Measurements from ENCODE around the gene ZNF318.
"Not testable (repeated sequence)": the region's sequence is repeated elsewhere in the genome, so short reads cannot be mapped to it uniquely, and the experiment has no call there.

Gene ZNF318

GRCh38 chr6:43347021-43347420 is 22.4 kb downstream of the ZNF318 start:
- TF ChIP-seq CTCF (IDR thresholded peaks at IDR 0.05; ENCODE audit: low read depth, low read length): no peak
- no peak for DNase-seq
- Histone ChIP-seq H3K4me1 (no peaks in the 10 kb centered on the region), H3K36me3 (peaks cover 53% of the 10 kb centered on the region), H3K4me3 (ENCODE audit: low read depth, low read length) (no peak overlapping the region), H3K9me3 (no peaks in the 10 kb centered on the region), H3K27me3 (no peaks in the 10 kb centered on the region)

- peaks cover 57% of the 10 kb centered on the region for H3K36me3 ChIP-seq
- DNase-seq, H3K27me3 ChIP-seq: not testable (repeated sequence)
Measured at GRCh38 chr6:43346243-43346642, 23.2 kb downstream of the ZNF318 start.

GRCh38 chr6:43339168-43339567 is 30.3 kb downstream of the ZNF318 start:
- Histone ChIP-seq H3K4me3 (ENCODE audit: low read depth, low read length) (no peak overlapping the region), H3K27me3 (no peaks in the 10 kb centered on the region), H3K36me3 (peaks cover 48% of the 10 kb centered on the region), H3K4me1 (no peaks in the 10 kb centered on the region), H3K9me3 (no peaks in the 10 kb centered on the region)
- no peak for DNase-seq
- no peak for TF ChIP-seq CTCF (IDR thresholded peaks at IDR 0.05; ENCODE audit: low read depth, low read length)

More at GRCh38 chr6:43346243-43346642, 23.2 kb downstream of the ZNF318 start:
- not testable (repeated sequence) for H3K4me1 ChIP-seq; H3K9me3 ChIP-seq; H3K4me3 ChIP-seq (ENCODE audit: low read depth, low read length)

GRCh38 chr6:43338243-43338642 is 31.2 kb downstream of the ZNF318 start:
- peaks cover 44% of the 10 kb centered on the region for H3K36me3 ChIP-seq
- H3K4me1 ChIP-seq: no peaks in the 10 kb centered on the region
- no peak for TF ChIP-seq CTCF (IDR thresholded peaks at IDR 0.05; ENCODE audit: low read depth, low read length)
- no peak for DNase-seq
- no peaks in the 10 kb centered on the region for H3K9me3 ChIP-seq
- no peaks in the 10 kb centered on the region for H3K27me3 ChIP-seq
- H3K4me3 ChIP-seq (ENCODE audit: low read depth, low read length): no peak overlapping the region

- H3K36me3 ChIP-seq: peaks cover 29% of the 10 kb centered on the region
- H3K27me3 ChIP-seq: no peaks in the 10 kb centered on the region
- H3K4me1 ChIP-seq: no peaks in the 10 kb centered on the region
- no peak for TF ChIP-seq CTCF (IDR thresholded peaks at IDR 0.05; ENCODE audit: low read depth, low read length)
- H3K9me3 ChIP-seq: no peaks in the 10 kb centered on the region
- no peak overlapping the region for H3K4me3 ChIP-seq (ENCODE audit: low read depth, low read length)
- DNase-seq: no peak
Measured at GRCh38 chr6:43336382-43336781, 33.1 kb downstream of the ZNF318 start.

GRCh38 chr6:43335469-43335868 is 34.0 kb downstream of the ZNF318 start:
- TF ChIP-seq CTCF (IDR thresholded peaks at IDR 0.05; ENCODE audit: low read depth, low read length): no peak
- Histone ChIP-seq H3K27me3 (no peaks in the 10 kb centered on the region), H3K9me3 (no peaks in the 10 kb centered on the region), H3K36me3 (peaks cover 21% of the 10 kb centered on the region), H3K4me3 (ENCODE audit: low read depth, low read length) (no peak overlapping the region), H3K4me1 (no peaks in the 10 kb centered on the region)
- DNase-seq: no peak

Data from BE2C (cell line).